GM18861 (cell line): Measurements from ENCODE around the gene DPH1.

Experiments
- ATAC-seq: cut with Tn5 transposase; IDR thresholded peaks from one replicate; pipeline ENCODE4 v1.9.1; 2021; ENCODE audit not compliant: unreplicated experiment

The DPH1 gene

GRCh38 chr17:2076087-2076984 lies 46.4 kb downstream of the DPH1 start:
- ATAC-seq = no peak

- ATAC-seq = no peak
Measured at GRCh38 chr17:2077040-2077439, 47.1 kb downstream of the DPH1 start.

DNA sequence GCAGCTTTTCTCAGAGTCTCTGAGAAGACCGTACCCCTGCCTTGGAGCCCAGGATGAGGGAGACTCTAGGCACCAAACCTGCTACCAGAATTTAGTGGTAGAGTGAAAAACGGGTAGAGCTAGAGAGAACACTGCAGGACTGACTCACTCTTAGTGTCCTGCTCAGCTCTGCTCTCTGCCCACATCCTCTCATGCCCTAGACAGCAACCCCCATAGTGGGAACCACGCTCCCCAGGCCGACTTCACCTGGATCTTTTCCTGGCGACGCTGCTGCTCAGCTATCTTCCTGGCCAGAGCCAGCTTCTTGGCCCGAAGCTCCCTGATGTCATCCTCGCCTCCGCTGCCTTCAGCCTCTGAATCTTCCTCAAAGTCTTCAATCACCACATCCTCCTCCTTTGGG lies 51.6 kb downstream of the DPH1 start:
- ATAC-seq = no peak

DNA sequence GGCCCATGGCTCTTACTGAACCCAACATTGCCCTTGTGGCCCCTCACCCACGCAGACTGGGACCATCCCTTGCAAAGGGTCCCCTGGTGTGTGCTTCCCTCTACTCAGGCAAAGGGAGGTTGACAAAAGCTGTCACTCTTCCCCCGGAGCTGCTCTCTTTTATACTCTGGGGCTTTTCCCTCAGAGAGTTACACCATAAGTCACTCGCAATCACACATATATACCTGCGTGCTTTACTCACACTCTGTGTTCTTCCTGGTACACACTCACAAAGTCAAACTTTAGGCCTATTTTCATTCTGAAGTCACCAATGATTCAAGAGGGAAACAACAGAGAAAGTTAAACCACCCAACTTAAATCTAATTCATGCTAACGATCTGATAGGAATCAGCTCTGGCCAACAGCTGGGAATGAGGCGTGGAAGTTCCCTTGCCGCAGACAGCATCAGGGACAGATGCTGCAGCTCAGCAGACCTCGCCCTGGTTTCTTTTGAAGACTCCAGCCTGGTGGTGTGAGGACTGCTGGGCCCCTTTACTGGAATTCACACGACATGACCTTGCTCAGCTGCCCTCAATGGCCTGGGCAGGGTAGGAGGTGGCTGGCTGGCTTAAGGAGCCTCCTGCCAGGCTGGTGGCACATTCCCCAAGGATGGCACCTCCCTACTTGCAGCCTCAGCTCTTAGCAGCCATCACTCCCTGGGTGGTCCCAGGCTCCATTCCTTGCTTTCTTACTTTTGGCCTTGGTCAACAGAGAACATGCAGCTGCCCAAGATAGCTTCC lies 52.2 kb downstream of the DPH1 start:
- no peak for ATAC-seq

DNA sequence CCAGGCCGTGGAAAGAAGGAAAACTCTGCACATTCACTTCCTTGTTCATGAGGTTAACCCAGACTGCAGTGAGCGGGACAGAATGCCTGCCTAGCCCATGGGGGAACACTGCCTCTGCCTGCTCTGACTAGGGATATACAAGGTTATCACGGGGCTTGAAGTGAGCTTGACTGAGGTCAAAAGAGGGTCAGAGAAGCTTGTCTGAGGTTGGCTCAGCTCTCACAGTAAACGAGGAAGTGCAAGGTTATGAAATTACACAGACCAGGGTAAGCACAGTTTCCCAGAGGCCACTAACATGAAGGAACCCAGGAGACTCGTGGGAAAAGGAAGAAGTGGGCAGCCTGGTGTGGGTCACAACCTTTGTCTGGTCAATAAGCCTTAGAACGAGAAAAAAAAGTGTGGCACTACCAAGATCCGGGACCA lies 53.7 kb downstream of the DPH1 start:
- ATAC-seq = peak; percentile 42

GRCh38 chr17:2084036-2084765 lies 54.2 kb downstream of the DPH1 start:
- ATAC-seq = no peak

DNA sequence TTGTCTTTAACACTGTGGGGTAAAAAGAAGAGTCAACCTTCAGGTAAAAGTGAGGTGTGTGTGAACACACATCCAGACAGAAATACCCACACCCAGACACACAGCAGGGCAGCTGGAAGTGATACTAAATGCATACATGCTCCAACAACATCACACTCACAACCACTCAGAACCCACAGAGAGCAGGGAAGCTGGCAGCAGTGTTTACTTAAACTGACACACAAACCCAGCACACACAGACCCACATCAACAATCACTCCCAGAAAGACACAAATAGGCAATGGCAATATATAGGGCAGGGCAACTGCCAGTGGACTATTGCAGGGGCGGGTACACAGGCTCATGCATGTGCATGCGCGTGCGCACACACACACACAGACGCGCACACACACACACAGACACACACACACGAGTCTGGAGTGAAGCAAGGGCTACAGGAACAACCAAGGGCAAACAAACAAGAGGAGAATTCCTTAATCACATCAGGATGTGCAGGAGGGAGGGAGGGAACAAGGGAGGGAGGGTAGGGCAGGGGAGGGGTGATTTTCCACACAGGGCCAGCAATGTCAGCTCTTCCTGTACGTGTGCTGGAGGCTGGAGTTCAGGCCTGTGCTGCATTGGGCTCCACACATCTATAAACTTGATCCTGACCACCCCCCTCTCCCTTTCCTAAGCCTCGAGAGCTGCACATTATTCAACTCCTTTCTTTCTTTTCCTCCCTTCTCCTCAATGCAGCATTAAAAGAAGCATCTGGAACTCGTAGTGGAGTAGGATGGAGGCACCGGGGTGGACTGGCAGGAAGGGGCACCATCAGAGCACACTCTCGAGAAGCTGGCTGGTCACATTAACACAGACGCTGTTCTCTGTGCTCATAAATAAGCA lies 55.1 kb downstream of the DPH1 start:
- no peak for ATAC-seq

DNA sequence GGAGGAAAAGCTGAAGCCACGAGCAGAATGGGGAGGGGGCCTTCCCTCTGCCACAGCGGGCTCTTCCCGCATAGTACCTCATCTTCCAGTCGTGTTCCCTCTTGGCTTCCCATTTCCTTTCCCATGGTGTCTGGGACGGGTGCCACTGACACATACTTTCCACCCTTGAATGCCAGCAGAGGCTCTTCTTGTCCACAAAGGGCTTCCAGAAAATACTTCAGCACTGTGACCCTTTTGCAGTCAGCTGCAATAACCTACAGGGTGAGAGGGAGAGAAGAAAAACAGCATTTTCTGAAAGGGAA lies 55.6 kb downstream of the DPH1 start:
- no peak for ATAC-seq

GRCh38 chr17:2086306-2086705 lies 56.4 kb downstream of the DPH1 start:
- ATAC-seq = no peak

DNA sequence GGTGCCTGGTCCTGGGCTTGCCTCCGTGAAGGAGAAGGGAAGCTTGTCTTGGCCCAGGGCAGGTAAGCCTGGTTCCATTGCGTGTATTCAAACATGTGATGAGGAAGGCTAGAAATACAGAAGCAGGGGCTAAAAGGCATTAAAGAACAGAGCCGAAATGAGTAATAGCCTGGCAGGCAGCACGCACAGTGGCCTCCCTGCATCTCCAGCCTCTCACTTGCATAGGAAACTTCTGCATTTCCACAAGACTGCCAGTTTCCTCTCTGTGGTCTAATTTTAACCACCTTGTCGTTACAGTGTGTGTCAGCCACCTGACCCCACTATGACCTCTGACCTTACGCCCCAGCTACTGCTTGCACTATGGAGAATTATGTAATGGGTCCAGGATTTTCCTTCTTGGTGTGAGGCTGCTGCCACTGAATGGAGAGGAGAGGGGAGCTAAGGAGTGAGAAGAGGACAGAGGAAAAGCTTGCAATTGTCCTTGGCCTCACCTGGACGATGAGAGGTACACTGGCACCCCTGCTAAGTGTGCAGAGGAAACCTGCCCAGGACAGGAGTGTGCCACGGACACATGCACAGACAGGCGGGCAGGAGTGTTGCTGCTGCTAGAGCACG lies 57.8 kb downstream of the DPH1 start:
- no peak for ATAC-seq

- ATAC-seq = peak; percentile 13
Measured at GRCh38 chr17:2089021-2089422, 59.1 kb downstream of the DPH1 start.

GRCh38 chr17:2090210-2090641 lies 60.3 kb downstream of the DPH1 start:
- ATAC-seq = no peak

DNA sequence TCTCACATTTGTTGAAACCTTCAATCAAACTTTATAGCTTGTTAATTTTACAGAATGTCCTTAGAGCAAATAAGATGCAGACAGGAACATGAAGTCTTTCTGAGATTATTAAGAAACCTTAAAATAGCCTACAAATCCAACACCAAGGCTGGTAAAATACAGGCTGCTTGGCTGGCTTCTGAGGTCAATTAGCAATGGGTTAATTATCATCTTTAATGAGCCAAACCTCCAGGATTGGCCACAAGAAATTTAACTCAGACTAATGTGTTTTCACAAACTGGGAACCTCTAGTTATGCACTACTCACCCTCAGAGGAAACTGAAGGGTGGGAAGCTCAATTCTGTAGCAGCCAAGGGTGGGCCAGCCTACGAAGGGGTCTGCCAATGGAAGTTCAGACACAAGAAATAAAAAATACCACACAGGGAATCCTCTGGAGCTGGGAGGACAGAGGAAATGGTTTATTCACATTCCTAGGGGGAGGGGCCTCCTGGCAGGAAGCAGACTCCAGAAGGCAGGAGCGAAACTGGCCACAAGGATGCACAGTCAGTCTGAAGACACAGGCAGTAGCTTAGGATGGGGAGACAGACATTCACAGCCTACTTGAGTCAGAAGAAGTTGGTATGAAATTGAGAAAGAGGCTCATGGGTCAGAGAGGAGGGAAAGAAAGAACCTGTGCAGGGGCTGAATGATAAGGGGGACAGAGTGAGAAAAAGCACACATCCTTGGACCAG lies 61.0 kb downstream of the DPH1 start:
- ATAC-seq = no peak

DNA sequence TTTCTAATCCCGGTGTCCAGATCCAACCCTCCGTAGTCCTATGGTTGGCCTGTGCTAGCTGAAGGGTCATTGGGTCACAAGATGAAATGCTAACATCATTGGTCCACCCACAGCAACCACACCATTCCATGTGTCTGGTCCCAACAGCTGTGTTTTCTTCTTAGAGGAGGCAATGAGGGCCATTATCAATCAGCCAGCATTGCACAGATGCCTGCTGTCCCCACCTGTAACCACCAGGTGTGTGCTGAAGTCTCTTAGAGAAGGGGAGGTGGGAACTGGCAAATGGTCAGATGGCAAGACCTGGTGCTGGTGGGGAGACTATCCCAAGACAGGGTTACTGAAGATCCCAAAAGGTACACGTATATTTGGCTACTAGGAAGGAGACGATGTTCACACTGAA lies 62.3 kb downstream of the DPH1 start:
- ATAC-seq = no peak

DNA sequence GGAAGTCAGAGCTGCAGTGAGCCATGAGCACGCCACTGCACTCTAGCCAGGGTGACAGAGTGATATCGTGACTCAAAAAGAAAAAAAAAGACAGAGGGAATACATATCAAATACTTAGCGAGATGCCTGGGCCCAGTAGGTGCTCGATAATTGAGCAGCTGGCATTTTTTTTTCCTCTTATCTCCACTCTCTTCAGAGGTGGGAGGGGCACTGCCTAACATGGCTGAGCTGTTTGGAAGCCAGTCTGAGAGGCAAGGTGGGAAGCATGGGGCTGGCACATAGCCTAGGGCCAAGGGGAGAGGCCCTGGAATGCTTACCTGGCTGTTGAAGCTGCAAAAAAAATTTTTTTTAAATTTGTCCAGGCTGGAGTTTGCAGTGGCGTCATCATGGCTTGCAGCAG lies 63.4 kb downstream of the DPH1 start:
- ATAC-seq = no peak
